Daoy (cell line): ENCODE data around the gene AKAP10. TPM values are rescaled to one million over a fixed set of nuclear protein-coding genes. Genes with fewer than 3 reads are reported as not detected.
"Not testable (repeated sequence)": the region's sequence is repeated elsewhere in the genome, so short reads cannot be mapped to it uniquely, and the experiment has no call there.

Source experiments
- DNase-seq: peaks from one replicate; pipeline ENCODE4 v3.0.0-alpha.2; 2015; ENCODE audit warnings: low read depth
- total RNA-seq: library from RNA; depleted of rRNA; stranded (reverse); fragments of >200 nt; shearing (Covaris generic); gene quantifications from 2 replicates; pipeline ENCODE4 v1.2.3, GENCODE V29; 2014

The AKAP10 gene
- total RNA-seq, 1 experiment from 2014 or later, result 17.7 TPM

DNA sequence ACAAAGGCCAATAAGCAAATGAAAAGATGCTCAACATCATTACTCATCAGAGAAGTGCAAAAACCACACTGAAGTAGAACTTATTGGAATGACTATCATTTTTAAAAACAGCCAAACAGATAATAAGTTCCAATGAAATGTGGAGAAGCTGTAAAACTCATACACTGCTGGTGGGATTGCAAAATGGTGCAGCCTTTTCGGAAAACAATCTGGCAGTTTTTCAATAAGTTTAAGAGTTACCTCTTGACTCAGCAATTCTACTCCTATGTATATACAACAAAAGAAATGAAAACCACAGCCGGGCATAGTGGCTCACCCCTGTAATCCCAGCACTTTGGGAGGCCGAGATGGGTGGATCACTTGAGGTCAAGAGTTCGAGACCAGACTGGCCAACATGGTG is 49.3 kb downstream of the AKAP10 start:
- DNase-seq, result no peak

GRCh38 chr17:19915245-19915978 is 62.2 kb downstream of the AKAP10 start:
- DNase-seq, result no peak

DNA sequence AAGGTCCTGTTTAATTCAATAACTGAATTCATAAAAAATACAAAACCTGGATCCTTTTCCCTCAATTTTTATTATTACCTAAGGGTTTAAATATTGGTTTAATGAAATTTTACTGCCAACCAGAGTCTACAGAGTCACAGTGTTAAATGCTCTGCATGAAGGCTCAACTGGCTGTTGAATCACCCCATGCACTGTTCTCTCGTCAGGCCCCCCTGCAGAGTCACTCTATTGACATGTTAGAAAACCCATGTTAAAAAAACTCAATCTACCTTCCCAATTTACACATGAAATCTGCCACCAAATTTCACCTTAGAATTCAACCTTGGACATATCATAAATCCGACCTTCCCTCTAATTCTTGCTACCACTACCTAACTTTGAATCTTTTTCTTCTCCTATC is 66.6 kb downstream of the AKAP10 start:
- DNase-seq, result no peak

DNA sequence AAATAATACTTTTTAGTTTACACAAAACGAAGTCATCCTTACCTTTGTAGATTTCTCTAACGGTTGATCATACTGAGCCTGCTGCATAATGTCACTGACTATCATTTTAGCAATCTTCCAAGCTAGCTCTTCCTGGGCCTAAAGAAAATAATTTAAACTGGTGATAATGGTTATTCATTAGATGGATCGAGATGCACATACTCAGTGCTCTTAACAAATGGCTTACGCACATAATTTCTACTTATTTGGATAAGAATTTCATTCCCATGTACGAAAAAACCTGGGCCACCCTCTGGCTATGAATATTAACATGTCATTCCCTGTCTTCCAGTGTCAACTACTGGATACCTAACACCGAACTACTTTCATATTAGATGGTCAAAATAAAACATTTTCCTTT is 68.5 kb downstream of the AKAP10 start:
- DNase-seq, result no peak

DNA sequence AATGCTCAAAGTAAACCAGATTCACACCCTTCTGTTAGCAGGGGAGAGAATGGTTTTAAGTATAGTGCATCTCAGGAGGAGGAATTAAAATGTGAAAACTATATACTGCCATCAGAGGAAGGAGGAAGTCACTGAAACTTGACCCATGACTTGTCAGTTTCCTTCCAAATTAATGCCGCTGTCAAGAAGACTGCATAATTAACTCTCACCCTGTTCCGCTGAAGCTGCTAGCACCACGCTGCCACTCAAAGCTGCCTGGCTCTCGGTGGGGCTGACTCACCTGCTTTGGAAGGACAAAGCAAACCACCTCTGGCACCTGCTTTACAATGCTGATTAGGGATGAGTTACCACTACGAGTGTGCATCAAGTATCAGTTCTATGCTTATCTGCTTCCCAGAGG is 72.1 kb downstream of the AKAP10 start:
- DNase-seq, result no peak

GRCh38 chr17:19904924-19905323 is 72.7 kb downstream of the AKAP10 start:
- no peak for DNase-seq

DNA sequence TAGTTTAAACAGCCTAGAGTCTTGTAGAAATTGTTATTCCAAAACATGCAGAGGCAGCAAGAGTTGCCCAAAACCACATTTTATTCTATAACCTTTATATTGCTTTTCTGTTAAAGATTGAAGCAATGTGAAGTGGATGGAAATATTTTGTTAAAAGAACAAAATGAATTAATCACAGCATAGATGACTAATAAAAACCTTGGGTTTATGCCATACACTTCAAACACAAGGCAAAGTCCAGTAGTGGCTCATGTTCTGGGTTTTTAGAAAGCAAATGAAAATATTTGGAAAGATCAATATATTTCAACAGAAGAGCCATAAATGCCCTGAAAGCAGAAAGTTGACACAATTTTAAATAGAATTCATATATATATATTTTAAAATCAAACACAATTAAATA is 73.2 kb downstream of the AKAP10 start:
- DNase-seq, result no peak

- DNase-seq, result no peak
These were observed 76.8 kb downstream of the AKAP10 start for GRCh38 chr17:19900809-19901208.

DNA sequence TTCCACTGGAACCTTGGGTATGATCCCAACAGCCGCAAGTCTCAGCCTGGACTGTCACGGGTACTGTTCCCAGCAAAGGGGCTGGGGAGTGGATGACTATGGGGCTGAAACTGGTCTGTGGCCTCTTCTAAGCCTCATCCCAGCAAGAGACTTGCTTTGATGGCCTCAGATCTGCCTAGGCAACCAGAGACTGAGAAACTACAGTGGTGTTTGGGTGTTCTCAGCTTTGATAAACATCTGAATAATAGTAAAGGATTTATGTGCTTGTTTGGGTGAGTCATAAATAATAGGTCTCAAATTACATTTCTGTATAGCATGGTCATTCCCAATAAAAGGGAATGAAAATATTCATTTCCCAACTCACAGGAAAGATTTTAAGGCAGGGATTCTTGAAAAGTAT is 79.7 kb downstream of the AKAP10 start:
- DNase-seq, result peak; percentile 24

DNA sequence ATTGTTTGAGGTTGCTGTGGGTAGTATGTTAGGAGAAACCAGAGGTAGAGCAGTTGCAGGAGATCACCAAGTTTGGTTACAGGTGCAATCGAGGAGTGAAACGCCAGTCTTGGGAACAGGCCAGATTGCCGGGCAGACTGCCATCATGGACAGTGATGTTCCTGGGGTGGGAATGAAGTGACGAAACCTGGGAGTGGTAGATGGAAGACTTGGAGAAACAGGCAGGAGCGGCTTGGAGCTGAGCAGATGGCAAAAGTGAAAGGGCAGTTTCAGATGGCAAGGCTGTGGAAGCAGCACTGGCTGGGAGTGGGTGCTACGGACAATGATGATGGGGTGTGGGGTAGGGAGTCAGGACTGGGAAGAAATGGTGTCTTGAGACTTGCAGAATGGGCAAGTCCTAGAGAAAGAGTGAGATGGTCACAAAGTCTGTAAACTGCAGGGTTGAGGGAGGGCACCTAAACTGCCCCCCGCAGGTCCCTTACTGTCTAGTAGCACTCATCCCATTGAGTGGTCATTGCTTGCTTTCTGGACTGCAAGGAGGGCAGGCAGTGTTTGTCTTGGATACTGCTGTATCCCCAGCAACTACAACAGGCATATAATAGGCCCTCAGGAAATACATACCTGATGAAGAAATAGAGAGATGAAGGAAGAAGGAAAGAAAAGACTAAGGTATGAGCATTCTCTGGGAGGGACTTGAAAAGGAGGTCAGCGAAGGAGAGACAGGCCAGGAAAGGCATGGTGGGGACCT is 80.4 kb downstream of the AKAP10 start:
- no peak for DNase-seq

DNA sequence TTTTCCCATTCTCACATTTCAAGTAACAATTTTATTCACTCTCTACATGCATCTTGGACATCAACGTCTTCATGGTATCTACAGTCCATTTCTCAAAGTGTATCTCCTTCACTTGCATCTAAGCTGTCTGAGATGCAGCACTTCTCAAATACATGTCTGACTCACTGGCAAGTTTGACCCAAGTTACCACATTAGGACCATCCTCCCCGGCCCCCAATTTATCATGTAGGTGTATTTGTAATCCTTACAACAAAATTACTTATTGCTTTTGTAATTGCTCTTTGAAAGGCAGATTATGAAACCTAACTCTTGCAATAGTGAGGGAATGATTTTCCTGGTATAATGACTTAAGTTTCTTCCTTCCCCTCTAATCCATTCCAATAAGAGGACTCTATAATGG is 80.9 kb downstream of the AKAP10 start:
- no peak for DNase-seq

DNA sequence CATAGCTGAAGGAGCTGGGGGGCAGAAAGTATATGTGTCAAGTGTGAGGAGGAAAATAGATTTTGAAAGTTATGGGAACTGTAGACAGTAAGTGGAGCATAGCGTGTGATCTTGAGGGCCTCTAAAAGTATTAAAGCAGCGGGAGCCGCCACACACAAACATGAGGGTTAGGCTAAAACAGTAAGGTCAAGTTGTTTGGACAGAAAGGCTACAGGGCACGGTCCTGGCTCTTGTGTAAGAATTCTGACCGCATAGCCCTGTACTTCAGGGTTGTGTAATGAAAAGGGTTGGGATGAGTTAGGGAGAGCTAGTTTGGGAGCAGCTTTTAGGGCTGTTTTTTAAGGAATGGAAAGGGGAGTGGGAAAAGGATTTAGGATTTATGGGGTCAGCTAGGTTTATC is 87.1 kb downstream of the AKAP10 start:
- not testable (repeated sequence) for DNase-seq

GRCh38 chr17:19890001-19890400 is 87.6 kb downstream of the AKAP10 start:
- not testable (repeated sequence) for DNase-seq

DNA sequence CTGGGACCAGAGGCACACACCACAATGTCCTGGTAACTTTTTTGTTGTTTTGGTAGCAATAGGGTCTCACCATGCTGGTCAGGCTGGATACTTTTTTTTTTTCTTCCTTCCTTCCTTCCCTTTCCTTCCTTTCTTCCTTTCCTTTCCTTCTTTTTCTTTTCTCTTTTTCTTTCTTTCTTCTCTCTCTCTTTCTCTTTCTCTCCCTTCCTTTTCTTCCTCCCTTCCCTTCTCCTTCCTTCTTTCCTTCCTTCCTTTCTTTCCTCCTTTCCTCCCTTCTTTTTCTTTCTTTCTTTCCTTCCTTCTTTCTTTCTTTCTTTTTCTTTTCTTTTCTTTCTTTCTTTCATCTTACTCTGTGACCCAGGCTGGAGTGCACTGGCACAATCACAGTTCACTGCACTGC is 91.5 kb downstream of the AKAP10 start:
- no peak for DNase-seq

- DNase-seq, result no peak
These were observed 94.0 kb downstream of the AKAP10 start for GRCh38 chr17:19883537-19884215.

DNA sequence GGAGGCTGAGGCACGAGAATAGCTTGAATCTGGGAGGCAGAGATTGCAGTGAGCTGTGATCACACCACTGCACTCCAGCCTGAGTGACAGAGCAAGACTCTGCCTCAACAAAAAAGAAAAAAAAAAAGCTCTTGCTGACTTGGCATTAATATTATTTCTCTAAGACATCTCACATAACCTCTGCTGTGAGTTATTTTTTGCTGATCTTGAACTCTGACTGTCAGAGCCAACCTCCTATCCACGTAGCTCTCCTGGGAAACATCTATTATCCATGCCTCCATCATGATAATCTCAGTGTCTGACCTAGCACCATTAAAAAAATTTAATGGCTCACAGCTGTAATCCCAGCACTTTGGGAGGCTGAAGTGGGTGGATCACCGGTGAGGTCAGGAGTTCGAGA is 97.2 kb downstream of the AKAP10 start:
- no peak for DNase-seq

DNA sequence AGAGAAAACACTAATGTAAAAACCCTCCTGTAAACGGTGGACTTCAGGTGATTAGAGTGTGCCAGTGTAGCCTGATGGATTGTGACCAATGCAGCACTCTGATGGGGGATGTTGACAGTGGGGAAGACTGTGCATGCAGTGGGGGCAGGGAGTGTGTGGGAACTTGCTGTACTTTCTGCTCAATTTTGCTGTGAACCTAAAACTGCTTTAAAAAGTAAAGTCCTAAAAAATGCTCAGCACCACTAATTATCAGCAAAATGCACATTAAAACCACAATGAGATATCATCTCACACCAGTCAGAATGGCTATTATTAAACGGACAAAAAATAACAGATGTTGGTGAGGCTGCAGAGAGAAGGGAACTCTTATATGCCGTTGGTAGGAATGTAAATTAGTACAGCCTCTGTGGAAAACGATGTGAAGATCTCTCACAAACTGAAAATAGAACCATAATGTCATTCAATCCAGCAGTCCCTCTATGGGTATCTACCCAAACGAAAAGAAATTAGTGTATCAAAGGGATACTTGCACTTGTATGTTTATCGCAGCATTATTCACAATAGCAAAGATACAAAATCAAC is 100.2 kb downstream of the AKAP10 start:
- no peak for DNase-seq

- DNase-seq, result no peak
These were observed 101.0 kb downstream of the AKAP10 start for GRCh38 chr17:19876529-19877161.

DNA sequence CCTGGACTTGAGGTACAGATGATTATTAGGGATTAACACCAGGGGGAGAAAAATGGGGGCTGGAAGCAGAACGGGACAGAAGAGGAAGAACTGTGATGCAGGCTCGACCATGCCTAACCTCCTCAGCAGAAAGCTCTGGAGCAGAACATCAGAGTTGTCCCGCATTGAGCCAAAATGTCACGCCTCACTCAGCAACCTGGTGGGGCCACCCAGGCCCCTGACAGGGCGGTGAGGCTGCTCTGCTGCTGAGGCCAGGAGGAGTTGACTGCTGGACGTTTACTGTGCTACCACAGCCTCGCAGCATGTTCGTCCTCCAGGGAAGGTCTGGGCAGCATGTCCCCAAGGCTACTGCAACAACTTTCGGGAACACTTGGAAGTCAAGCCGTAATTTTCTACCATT is 103.4 kb downstream of the AKAP10 start:
- no peak for DNase-seq

- no peak for DNase-seq
These were observed 104.3 kb downstream of the AKAP10 start for GRCh38 chr17:19873346-19873745.

GRCh38 chr17:19868079-19868395 is 109.6 kb downstream of the AKAP10 start:
- DNase-seq, result no peak
